ENCODE measurements around the gene KIF20B. TPM values are rescaled to one million over a fixed set of nuclear protein-coding genes. Genes with fewer than 3 reads are reported as not detected.
"Not testable (repeated sequence)": the region's sequence is repeated elsewhere in the genome, so short reads cannot be mapped to it uniquely, and the experiment has no call there.

Gene KIF20B
- total RNA-seq, 3 donors from 2014 or later: 3.3 to 5.6 (median 3.7) TPM

GRCh38 chr10:89809766-89810165, 108.4 kb downstream of the KIF20B start:
- Histone ChIP-seq H3K9me3 (no peaks in the 10 kb centered on the region), H3K4me3 (no peak overlapping the region), H3K27ac (no peak overlapping the region), H3K27me3 (no peaks in the 10 kb centered on the region), H3K36me3 (no peaks in the 10 kb centered on the region), H3K4me1 (no peaks in the 10 kb centered on the region)
- TF ChIP-seq POLR2AphosphoS5 (IDR thresholded peaks at IDR 0.05) (no peak), POLR2A (IDR thresholded peaks at IDR 0.05) (no peak), CTCF (IDR thresholded peaks at IDR 0.05) (no peak)
- DNase-seq (ENCODE audit: low spot score in 2 of 2): no peak
- intact Hi-C loops (cut with DNase I; ENCODE audit: low total_unique reads): no loop called here

- intact Hi-C loops (cut with DNase I; ENCODE audit: low total_unique reads): no loop called here
- H3K4me1 ChIP-seq: no peaks in the 10 kb centered on the region
- no peaks in the 10 kb centered on the region for H3K36me3 ChIP-seq
- H3K9me3 ChIP-seq: no peaks in the 10 kb centered on the region
- no peaks in the 10 kb centered on the region for H3K27me3 ChIP-seq
- TF ChIP-seq POLR2AphosphoS5 (IDR thresholded peaks at IDR 0.05) (no peak), POLR2A (IDR thresholded peaks at IDR 0.05) (no peak), CTCF (IDR thresholded peaks at IDR 0.05) (no peak)
- no peak for DNase-seq (ENCODE audit: low spot score in 2 of 2)
- no peak overlapping the region for H3K4me3 ChIP-seq
- no peak overlapping the region for H3K27ac ChIP-seq
Observed at GRCh38 chr10:89810908-89811525, 109.6 kb downstream of the KIF20B start.

GRCh38 chr10:89813546-89813945, 112.2 kb downstream of the KIF20B start:
- no peak for TF ChIP-seq CTCF (IDR thresholded peaks at IDR 0.05)
- no peak for TF ChIP-seq POLR2AphosphoS5 (IDR thresholded peaks at IDR 0.05)
- no peak for TF ChIP-seq POLR2A (IDR thresholded peaks at IDR 0.05)
- intact Hi-C loops (cut with DNase I; ENCODE audit: low total_unique reads): no loop called here
- no peak overlapping the region for H3K4me3 ChIP-seq

GRCh38 chr10:89814278-89814677, 112.9 kb downstream of the KIF20B start:
- intact Hi-C loops (cut with DNase I; ENCODE audit: low total_unique reads): no loop called here
- no peaks in the 10 kb centered on the region for H3K4me1 ChIP-seq
- H3K27ac ChIP-seq: no peak overlapping the region
- H3K9me3 ChIP-seq: no peaks in the 10 kb centered on the region
- DNase-seq (ENCODE audit: low spot score in 2 of 2): no peak
- TF ChIP-seq CTCF (IDR thresholded peaks at IDR 0.05) (no peak), POLR2A (IDR thresholded peaks at IDR 0.05) (no peak), POLR2AphosphoS5 (IDR thresholded peaks at IDR 0.05) (no peak)
- H3K36me3 ChIP-seq: no peaks in the 10 kb centered on the region
- no peaks in the 10 kb centered on the region for H3K27me3 ChIP-seq
- H3K4me3 ChIP-seq: no peak overlapping the region

More at GRCh38 chr10:89813546-89813945, 112.2 kb downstream of the KIF20B start:
- Histone ChIP-seq H3K4me1 (no peaks in the 10 kb centered on the region), H3K27me3 (no peaks in the 10 kb centered on the region), H3K36me3 (no peaks in the 10 kb centered on the region), H3K27ac (no peak overlapping the region), H3K9me3 (no peaks in the 10 kb centered on the region)
- DNase-seq (ENCODE audit: low spot score in 2 of 2): no peak

GRCh38 chr10:89815049-89815853, 113.9 kb downstream of the KIF20B start:
- DNase-seq (ENCODE audit: low spot score in 2 of 2): no peak
- TF ChIP-seq POLR2A (IDR thresholded peaks at IDR 0.05) (no peak), CTCF (IDR thresholded peaks at IDR 0.05) (no peak), POLR2AphosphoS5 (IDR thresholded peaks at IDR 0.05) (no peak)
- H3K4me3 ChIP-seq: no peak overlapping the region
- H3K36me3 ChIP-seq: no peaks in the 10 kb centered on the region
- H3K4me1 ChIP-seq: no peaks in the 10 kb centered on the region
- no peaks in the 10 kb centered on the region for H3K9me3 ChIP-seq
- no peaks in the 10 kb centered on the region for H3K27me3 ChIP-seq
- no peak overlapping the region for H3K27ac ChIP-seq
- intact Hi-C loops (cut with DNase I; ENCODE audit: low total_unique reads): no loop called here

- H3K36me3 ChIP-seq; H3K4me3 ChIP-seq; H3K27me3 ChIP-seq; H3K9me3 ChIP-seq; DNase-seq (ENCODE audit: low spot score in 2 of 2); H3K27ac ChIP-seq; H3K4me1 ChIP-seq; intact Hi-C loops (cut with DNase I; ENCODE audit: low total_unique reads): not testable (repeated sequence)
Observed at GRCh38 chr10:89819008-89819407, 117.6 kb downstream of the KIF20B start.
